Inferior parietal cortex (tissue), 1 donor: ENCODE data around the gene PLEKHN1.
A peak's percentile ranks its signal among the peaks of the same experiment; 100 is the strongest.

Experiments used
- DNase-seq: peaks from one replicate; pipeline ENCODE4 v3.0.0-alpha.2; 2016; ENCODE audit errors: extremely low spot score

The PLEKHN1 gene, protein sequence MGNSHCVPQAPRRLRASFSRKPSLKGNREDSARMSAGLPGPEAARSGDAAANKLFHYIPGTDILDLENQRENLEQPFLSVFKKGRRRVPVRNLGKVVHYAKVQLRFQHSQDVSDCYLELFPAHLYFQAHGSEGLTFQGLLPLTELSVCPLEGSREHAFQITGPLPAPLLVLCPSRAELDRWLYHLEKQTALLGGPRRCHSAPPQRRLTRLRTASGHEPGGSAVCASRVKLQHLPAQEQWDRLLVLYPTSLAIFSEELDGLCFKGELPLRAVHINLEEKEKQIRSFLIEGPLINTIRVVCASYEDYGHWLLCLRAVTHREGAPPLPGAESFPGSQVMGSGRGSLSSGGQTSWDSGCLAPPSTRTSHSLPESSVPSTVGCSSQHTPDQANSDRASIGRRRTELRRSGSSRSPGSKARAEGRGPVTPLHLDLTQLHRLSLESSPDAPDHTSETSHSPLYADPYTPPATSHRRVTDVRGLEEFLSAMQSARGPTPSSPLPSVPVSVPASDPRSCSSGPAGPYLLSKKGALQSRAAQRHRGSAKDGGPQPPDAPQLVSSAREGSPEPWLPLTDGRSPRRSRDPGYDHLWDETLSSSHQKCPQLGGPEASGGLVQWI

GRCh38 chr1:966135-966703 is at the start of gene PLEKHN1:
Gene PLEKHN1 (plus strand): TSS chr1:966482. CDS start chr1:966532, 50 bp downstream.
- DNase-seq, result no peak

DNA sequence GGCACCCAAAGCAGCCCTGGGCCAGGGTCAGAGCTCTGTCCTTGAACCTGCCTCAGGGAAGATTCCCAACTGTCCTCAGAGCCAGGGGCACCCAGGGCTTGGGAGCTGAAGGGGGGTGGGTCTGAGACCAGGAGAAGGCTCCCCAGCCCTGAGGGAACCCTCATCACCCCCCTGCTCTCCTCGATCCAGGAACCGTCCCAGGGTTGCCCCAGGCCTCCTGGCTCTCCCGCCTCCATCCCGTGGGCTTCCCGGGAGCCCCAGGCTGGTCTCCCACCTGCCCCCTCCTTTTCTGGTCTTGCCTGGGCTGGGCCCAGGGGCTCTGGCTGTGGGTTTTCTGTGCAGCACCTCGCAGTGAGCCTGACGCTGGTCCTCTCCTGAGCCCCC is 49.2 kb upstream of the PLEKHN1 start:
- no peak for DNase-seq

- no peak for DNase-seq
Measured at GRCh38 chr1:917466-918091, 48.7 kb upstream of the PLEKHN1 start.

DNA sequence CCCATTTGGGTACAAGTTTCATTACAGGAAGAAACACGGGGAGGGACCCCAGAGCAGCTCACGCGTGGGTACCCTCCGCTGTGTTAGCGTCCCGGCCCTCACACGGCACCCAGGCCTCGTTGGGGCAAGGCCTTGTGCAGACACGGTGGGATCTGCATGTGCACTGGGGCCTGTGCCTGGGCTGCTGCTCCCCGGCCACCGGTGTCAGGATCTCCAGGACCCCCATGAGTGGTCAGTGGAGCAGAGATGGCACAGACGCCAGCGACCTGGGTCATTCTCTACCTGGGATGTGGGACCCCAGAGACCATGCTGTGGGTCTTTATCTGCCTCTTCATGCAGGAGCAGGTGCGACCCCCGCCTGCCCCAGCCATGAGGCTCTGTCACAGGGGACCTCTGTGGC is 47.9 kb upstream of the PLEKHN1 start:
- DNase-seq, result no peak

DNA sequence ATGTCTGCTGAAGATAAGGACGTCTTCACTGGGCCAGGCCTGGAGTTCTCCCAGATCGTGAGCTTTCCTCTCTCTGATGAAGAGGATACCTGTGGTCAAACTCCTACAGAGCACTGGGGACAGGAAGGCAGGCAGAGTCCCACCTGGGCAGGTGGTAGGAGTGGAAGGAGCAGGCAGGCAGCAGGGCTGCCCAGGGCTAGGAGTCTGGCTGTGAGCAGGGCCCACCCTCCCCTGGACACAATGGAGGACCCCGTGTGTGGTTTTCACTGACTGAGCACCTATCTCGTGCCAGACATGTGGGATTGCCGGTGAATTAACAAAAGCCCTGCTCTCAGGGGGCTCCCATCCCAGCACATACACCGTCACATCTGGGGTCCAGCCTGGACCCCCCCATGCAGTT is 47.4 kb upstream of the PLEKHN1 start:
- DNase-seq, result no peak

GRCh38 chr1:919271-919872 is 46.9 kb upstream of the PLEKHN1 start:
- DNase-seq, result no peak

- no peak for DNase-seq
Measured at GRCh38 chr1:920010-920409, 46.3 kb upstream of the PLEKHN1 start.

GRCh38 chr1:920521-920920 is 45.8 kb upstream of the PLEKHN1 start:
- DNase-seq, result no peak

GRCh38 chr1:921011-921837 is 45.1 kb upstream of the PLEKHN1 start:
- DNase-seq, result peak; percentile 68

DNA sequence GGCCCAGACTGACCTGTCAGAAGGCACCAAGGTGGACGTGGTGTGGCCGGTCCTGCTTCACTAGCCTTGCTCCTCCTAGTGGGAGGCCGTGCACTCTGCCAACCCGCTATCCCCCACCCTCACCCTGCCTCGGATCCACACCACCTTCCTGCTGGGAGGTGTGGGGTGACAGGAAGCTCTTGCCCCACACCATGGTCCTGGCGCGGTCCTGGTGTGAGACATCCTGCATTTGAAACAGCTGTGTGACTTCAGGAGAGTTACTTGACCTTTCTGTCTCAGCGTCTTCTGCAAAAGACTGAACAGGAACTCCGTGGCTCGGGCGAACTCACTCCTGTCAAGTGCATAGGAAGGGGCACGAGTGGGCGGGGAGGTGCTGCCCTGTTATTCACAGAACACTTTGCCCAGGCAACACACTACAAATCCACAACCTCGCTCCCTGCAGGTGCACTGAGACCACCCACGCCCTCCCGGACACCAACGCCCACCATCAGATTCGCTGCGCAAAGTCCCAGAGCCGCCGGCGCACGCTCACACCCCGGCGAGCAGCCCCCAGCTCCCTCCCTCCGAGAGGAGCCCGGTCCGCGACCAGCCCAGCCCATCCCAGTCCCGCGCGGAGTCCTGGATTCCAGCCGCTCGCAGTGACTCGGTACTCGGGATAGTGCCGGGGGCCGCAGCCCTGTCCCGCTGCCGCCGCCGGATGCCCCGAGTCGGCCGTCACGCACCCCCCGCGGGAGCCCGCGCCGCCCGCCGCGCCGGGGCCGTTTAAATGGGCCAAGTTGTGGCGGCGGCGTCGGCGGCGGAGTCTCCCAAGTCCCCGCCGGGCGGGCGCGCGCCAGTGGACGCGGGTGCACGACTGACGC is 42.9 kb upstream of the PLEKHN1 start, which contains the start of gene SAMD11:
TSS of gene SAMD11 (plus strand) at position 793 of the 860 bp plus-strand sequence. CDS start 509 bp downstream, outside the sequence.
- peak; percentile 75 for DNase-seq

DNA sequence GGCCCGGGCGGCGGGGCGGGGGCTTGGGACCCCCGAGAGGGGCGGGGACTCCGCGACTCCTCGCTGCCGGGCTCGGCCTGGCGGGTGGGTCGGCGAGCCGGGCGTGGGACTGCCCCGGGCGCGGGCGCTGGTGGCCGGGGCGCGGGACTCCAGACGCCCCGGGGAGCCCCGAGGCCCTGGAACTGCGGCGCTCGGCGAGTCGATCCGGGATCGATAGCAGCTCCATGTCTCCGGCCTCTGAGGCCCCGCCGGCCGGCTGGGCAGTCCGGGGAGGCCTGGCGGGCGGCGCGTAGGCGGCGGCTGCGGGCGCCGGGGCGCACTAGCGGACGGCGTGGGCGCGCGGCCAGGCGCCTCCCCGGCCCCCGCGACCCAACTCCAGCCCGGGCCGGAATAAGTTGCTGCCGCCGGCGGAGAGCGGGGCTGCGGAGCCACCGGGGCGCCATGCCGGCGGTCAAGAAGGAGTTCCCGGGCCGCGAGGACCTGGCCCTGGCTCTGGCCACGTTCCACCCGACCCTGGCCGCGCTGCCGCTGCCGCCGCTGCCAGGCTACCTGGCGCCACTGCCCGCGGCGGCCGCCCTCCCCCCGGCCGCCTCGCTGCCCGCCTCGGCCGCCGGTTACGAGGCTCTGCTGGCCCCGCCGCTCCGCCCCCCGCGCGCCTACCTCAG is 42.2 kb upstream of the PLEKHN1 start:
- no peak for DNase-seq

GRCh38 chr1:924656-925560 is 41.4 kb upstream of the PLEKHN1 start:
- no peak for DNase-seq

DNA sequence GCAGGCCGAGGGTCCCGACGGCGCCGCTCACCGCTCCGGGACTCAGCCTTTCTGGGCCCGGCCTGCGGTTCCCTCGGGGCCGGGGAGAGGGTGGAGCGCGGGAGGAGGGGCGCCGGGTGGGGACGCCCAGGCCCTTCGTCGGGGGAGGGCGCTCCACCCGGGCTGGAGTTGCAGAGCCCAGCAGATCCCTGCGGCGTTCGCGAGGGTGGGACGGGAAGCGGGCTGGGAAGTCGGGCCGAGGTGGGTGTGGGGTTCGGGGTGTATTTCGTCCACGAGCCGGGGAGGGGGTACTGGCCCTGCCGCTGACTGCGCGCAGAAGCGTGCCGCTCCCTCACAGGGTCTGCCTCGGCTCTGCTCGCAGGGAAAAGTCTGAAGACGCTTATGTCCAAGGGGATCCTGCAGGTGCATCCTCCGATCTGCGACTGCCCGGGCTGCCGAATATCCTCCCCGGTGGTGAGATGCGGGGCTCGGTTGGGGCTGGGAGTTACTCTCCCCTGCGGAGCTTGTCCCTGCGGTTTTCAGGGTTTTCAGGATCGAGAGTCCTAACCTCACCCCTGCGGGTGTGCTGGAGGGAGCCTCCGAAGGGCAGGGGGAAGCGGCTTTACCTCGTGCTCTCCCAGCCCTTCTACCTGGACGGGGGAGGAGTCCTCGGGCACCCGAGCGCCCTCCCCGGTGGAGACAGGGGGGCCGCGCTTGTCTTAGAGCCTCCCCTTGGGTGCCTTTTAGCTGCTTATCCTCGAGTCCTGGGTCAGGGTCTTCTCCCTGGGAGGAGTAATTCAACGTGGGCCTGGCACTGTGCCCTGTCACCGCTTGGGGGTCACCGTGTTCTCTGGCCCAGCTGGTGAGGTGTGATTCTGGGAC is 40.5 kb upstream of the PLEKHN1 start:
- no peak for DNase-seq

DNA sequence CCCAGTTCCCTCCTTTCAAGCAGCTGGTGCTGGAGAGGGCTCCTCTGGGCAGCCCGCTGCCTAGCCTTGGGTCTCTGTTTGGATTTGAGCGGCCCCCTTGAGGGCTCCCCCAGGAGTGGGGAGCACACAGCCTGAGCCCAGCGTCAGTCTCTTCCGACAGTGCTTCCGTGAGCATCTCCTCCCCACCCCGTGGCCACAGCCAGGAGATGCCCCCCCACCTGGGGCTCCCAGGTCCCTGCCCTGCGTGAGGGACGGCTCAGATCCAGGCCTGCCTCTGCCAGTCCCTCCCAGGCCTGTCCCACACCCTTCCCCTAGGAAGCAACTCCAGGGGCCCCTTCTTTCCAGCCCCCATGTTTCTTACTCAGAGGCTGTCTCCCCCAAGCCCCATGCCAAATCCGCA is 39.0 kb upstream of the PLEKHN1 start:
- DNase-seq, result no peak

GRCh38 chr1:927748-928147 is 38.5 kb upstream of the PLEKHN1 start:
- no peak for DNase-seq

- no peak for DNase-seq
Measured at GRCh38 chr1:928825-929661, 37.2 kb upstream of the PLEKHN1 start.
